Neural progenitor cell (in vitro differentiated cells): Measurements from ENCODE around the gene PAPPA2. TPM values are rescaled to one million over a fixed set of nuclear protein-coding genes. Genes with fewer than 3 reads are reported as not detected.

Experiments
- DNase-seq: peaks from one replicate; pipeline ENCODE4 v3.0.0-alpha.2; 2016; ENCODE audit warnings: low spot score
- H2AFZ ChIP-seq: fragments of 200-600 bp; sonication (generic); replicated peaks from 2 replicates; pipeline ENCODE4 v1.6.1; 2016; ENCODE audit warnings: antibody characterized with exemption
- H3F3A ChIP-seq: fragments of 200-600 bp; sonication (generic); 2 replicates; pipeline ENCODE4 v1.6.1; 2016; ENCODE audit warnings: antibody characterized with exemption, low read depth
- H3K27ac ChIP-seq: fragments of 200-600 bp; sonication (generic); 2 replicates; pipeline ENCODE4 v1.5.1; 2016; ENCODE audit warnings: mild to moderate bottlenecking
- H3K27me3 ChIP-seq: fragments of 200-600 bp; sonication (generic); 2 replicates; pipeline ENCODE4 v1.6.1; 2016; ENCODE audit warnings: mild to moderate bottlenecking, moderate library complexity
- H3K36me3 ChIP-seq: fragments of 200-600 bp; sonication (generic); 2 replicates; pipeline ENCODE4 v1.5.1; 2016
- H3K4me1 ChIP-seq: fragments of 200-600 bp; sonication (generic); 2 replicates; pipeline ENCODE4 v1.6.1; 2016; ENCODE audit warnings: mixed run types
- H3K4me2 ChIP-seq: fragments of 200-600 bp; sonication (generic); 2 replicates; pipeline ENCODE4 v1.6.1; 2016
- H3K4me3 ChIP-seq: fragments of 200-600 bp; sonication (generic); 2 replicates; pipeline ENCODE4 v1.5.1; 2016
- H3K79me2 ChIP-seq: fragments of 200-600 bp; sonication (generic); 2 replicates; pipeline ENCODE4 v1.6.1; 2016; ENCODE audit warnings: low read depth
- H3K9ac ChIP-seq: fragments of 200-600 bp; sonication (generic); 2 replicates; pipeline ENCODE4 v1.6.1; 2016
- H3K9me3 ChIP-seq: fragments of 200-600 bp; sonication (generic); 2 replicates; pipeline ENCODE4 v1.5.1; 2016; ENCODE audit warnings: low read depth
- H4K20me1 ChIP-seq: fragments of 200-600 bp; sonication (generic); 2 replicates; pipeline ENCODE4 v1.6.1; 2016; ENCODE audit warnings: low read depth
- H3K27ac Mint-ChIP-seq: 3 replicates; pipeline ENCODE4 v1.8.0; 2021; ENCODE audit warnings: mixed read lengths
- H3K27me3 Mint-ChIP-seq: 2 replicates; pipeline ENCODE4 v1.8.0; 2022; ENCODE audit warnings: low read depth, mild to moderate bottlenecking, inconsistent platforms, moderate library complexity, mixed read lengths; ENCODE audit not compliant: insufficient read depth
- H3K36me3 Mint-ChIP-seq: 3 replicates; pipeline ENCODE4 v1.8.0; 2021; ENCODE audit warnings: mixed read lengths
- H3K4me1 Mint-ChIP-seq: 3 replicates; pipeline ENCODE4 v1.8.0; 2021; ENCODE audit warnings: mixed read lengths
- H3K4me3 Mint-ChIP-seq: 3 replicates; pipeline ENCODE4 v1.8.0; 2021; ENCODE audit warnings: mild to moderate bottlenecking, moderate library complexity, mixed read lengths
- H3K9me3 Mint-ChIP-seq: 3 replicates; pipeline ENCODE4 v1.8.0; 2020; ENCODE audit warnings: mixed read lengths
- CTCF ChIP-seq: fragments of 200-600 bp; sonication (generic); IDR thresholded peaks from 2 replicates; pipeline ENCODE4 v1.5.1; 2017; ENCODE audit warnings: antibody characterized with exemption, mild to moderate bottlenecking
- EZH2 ChIP-seq: fragments of 200-600 bp; sonication (generic); IDR thresholded peaks from 2 replicates; pipeline ENCODE4 v1.6.1; 2017; ENCODE audit warnings: antibody characterized with exemption, mild to moderate bottlenecking, moderate library complexity
- EZH2phosphoT487 ChIP-seq: fragments of 200-600 bp; sonication (generic); IDR thresholded peaks from 2 replicates; pipeline ENCODE4 v1.6.1; 2017; ENCODE audit warnings: antibody characterized with exemption
- total RNA-seq: library from RNA; depleted of rRNA; stranded (reverse); fragments of >200 nt; gene quantifications from 2 replicates; pipeline ENCODE4 v1.2.3, GENCODE V29; 2015; ENCODE audit warnings: low replicate concordance

Gene PAPPA2
- total RNA-seq, 1 donor from 2014 or later = 0.17 TPM

GRCh38 chr1:176702901-176703300 lies 239.9 kb downstream of the PAPPA2 start:
- Histone ChIP-seq H3K9me3 (no peaks in the 10 kb centered on the region), H4K20me1 (no peaks in the 10 kb centered on the region), H2AFZ (no peak overlapping the region), H3K4me2 (no peak overlapping the region), H3K36me3 (no peaks in the 10 kb centered on the region), H3K79me2 (no peaks in the 10 kb centered on the region), H3K4me3 (no peak overlapping the region), H3K27me3 (no peaks in the 10 kb centered on the region), H3K27ac (no peak overlapping the region), H3K4me1 (peaks cover 7% of the 10 kb centered on the region), H3K9ac (no peak overlapping the region), H3F3A (no peaks in the 10 kb centered on the region)
- peaks cover 14% of the 10 kb centered on the region for H3K4me1 Mint-ChIP-seq
- TF ChIP-seq EZH2phosphoT487 (no peak), CTCF (no peak), EZH2 (no peak)
- no peak overlapping the region for H3K27ac Mint-ChIP-seq
- DNase-seq = no peak
- H3K27me3 Mint-ChIP-seq = peaks cover 3% of the 10 kb centered on the region
- H3K36me3 Mint-ChIP-seq = no peaks in the 10 kb centered on the region
- no peaks in the 10 kb centered on the region for H3K9me3 Mint-ChIP-seq
- H3K4me3 Mint-ChIP-seq = no peak overlapping the region

- H3K27ac Mint-ChIP-seq = no peak overlapping the region
- no peak for DNase-seq
- peaks cover 7% of the 10 kb centered on the region for H3K4me1 ChIP-seq
- no peak overlapping the region for H3K9ac ChIP-seq
- no peaks in the 10 kb centered on the region for H3K9me3 ChIP-seq
- H3K4me3 ChIP-seq = no peak overlapping the region
- H4K20me1 ChIP-seq = no peaks in the 10 kb centered on the region
- H3K36me3 Mint-ChIP-seq = no peaks in the 10 kb centered on the region
- no peaks in the 10 kb centered on the region for H3K27me3 Mint-ChIP-seq
- H2AFZ ChIP-seq = no peak overlapping the region
- peaks cover 14% of the 10 kb centered on the region for H3K4me1 Mint-ChIP-seq
- no peaks in the 10 kb centered on the region for H3K9me3 Mint-ChIP-seq
- H3K79me2 ChIP-seq = no peaks in the 10 kb centered on the region
- H3K27me3 ChIP-seq = no peaks in the 10 kb centered on the region
- H3K36me3 ChIP-seq = no peaks in the 10 kb centered on the region
- H3F3A ChIP-seq = no peaks in the 10 kb centered on the region
- H3K4me2 ChIP-seq = no peak overlapping the region
- H3K4me3 Mint-ChIP-seq = no peak overlapping the region
- TF ChIP-seq CTCF (no peak), EZH2phosphoT487 (no peak), EZH2 (no peak)
- H3K27ac ChIP-seq = no peak overlapping the region
Measured at GRCh38 chr1:176705585-176705984, 242.6 kb downstream of the PAPPA2 start.

GRCh38 chr1:176717066-176717750 lies 254.2 kb downstream of the PAPPA2 start:
- no peak for DNase-seq
- Mint-ChIP-seq H3K27ac (no peak overlapping the region), H3K9me3 (no peaks in the 10 kb centered on the region), H3K27me3 (no peaks in the 10 kb centered on the region), H3K36me3 (no peaks in the 10 kb centered on the region), H3K4me1 (peaks cover 2% of the 10 kb centered on the region), H3K4me3 (no peak overlapping the region)
- H4K20me1 ChIP-seq = no peaks in the 10 kb centered on the region
- no peak overlapping the region for H3K4me2 ChIP-seq
- no peaks in the 10 kb centered on the region for H3K9me3 ChIP-seq
- no peak overlapping the region for H3K4me3 ChIP-seq
- H3K27me3 ChIP-seq = no peaks in the 10 kb centered on the region
- no peaks in the 10 kb centered on the region for H3K36me3 ChIP-seq
- TF ChIP-seq CTCF (no peak), EZH2phosphoT487 (no peak), EZH2 (no peak)
- no peak overlapping the region for H2AFZ ChIP-seq
- no peaks in the 10 kb centered on the region for H3K4me1 ChIP-seq
- H3K27ac ChIP-seq = no peak overlapping the region
- H3K79me2 ChIP-seq = no peaks in the 10 kb centered on the region
- H3F3A ChIP-seq = no peaks in the 10 kb centered on the region
- H3K9ac ChIP-seq = no peak overlapping the region
